Forelimb muscle (tissue), 1 donor: ENCODE measurements around the gene IFNL3. TPM values are rescaled to one million over a fixed set of nuclear protein-coding genes. Genes with fewer than 3 reads are reported as not detected.
"Not testable (repeated sequence)": the region's sequence is repeated elsewhere in the genome, so short reads cannot be mapped to it uniquely, and the experiment has no call there.

Source experiments
- DNase-seq: peaks from one replicate; pipeline ENCODE4 v3.0.0-alpha.2; 2013; ENCODE audit warnings: low read depth
- polyA plus RNA-seq: library from polyadenylated mRNA; unstranded; fragments of 120-200 nt; gene quantifications from one replicate; pipeline ENCODE4 v1.2.1, GENCODE V29; 2013; ENCODE audit not compliant: insufficient read length

Gene IFNL3
- not detected for polyA plus RNA-seq

DNA sequence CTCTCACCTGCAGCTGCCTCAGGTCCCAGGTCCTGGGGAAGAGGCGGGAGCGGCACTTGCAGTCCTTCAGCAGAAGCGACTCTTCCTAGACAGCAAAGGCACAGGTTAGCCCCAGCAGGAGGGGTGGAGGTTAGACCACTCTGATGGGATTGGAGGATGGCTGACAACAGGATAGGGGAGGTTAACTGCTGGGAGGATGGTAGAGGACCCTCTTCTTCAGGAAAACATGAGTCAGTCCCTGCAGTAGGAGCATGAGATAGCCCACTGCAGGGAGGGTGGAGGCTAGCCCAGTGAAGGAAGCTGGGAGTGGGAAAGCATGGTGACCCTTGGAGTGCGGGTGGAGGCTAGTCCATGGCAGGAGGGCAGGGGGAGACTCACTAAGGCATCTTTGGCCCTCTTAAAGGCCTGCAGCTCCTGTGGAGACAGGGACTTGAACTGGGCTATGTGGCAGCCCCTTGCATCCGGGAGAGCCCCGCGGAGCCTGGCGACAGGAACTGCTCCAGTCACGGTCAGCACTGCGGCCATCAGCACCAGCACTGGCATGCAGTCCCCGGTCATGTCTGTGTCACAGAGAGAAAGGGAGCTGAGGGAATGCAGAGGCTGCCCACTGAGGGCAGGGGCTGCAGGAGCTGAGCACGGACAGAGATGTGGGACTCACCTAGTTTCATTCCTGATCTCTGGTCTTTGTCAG lies at the start of gene IFNL3:
TSS of gene IFNL3 (minus strand) at position 597 of the 691 bp plus-strand sequence. CDS start at position 558, 39 bp downstream.
- DNase-seq: not testable (repeated sequence)

DNA sequence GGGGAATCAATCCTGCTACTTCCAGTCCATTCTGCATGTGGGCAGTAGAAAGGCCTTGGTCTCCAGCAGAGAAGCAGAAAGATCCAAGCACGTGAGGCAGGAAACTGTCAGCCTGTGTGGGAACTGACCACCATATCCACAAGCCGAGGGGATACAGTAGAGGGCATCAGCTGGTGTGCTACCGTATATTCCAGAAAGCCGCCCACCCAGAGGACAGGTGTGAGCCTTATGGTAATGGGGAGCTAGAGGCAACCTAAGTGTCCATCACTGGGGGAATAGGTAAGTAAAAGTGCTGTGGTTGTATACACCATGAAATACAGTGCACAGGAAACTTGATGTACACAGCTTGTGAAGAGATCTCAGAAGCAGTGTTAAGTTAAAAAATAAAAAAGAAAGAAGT lies 48.6 kb upstream of the IFNL3 start:
- DNase-seq: no peak

- DNase-seq: no peak
Measured at GRCh38 chr19:39284032-39284431, 39.2 kb upstream of the IFNL3 start.

DNA sequence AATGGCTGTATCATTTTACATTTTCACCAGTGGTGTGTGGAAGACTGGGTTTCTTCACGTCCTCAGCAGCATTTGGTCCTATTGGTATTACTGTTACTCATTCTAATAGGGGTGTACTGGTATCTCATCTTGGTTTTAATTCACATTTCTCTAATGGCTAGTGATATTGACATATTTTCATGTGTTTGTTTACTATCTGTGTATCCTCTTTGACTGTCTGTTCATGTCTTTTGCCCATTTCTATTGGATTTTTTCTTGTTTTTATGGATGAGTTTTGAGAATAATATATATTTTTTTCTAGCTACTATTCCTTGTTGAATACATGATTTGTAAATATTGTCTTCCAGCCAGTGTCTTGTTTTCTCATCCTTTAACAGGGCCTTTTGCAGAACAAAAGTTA lies 37.2 kb upstream of the IFNL3 start:
- DNase-seq: no peak

GRCh38 chr19:39277598-39277997 lies 32.8 kb upstream of the IFNL3 start:
- no peak for DNase-seq

- no peak for DNase-seq
Measured at GRCh38 chr19:39276740-39277139, 31.9 kb upstream of the IFNL3 start.

- DNase-seq: no peak
Measured at GRCh38 chr19:39275578-39275977, 30.8 kb upstream of the IFNL3 start.

DNA sequence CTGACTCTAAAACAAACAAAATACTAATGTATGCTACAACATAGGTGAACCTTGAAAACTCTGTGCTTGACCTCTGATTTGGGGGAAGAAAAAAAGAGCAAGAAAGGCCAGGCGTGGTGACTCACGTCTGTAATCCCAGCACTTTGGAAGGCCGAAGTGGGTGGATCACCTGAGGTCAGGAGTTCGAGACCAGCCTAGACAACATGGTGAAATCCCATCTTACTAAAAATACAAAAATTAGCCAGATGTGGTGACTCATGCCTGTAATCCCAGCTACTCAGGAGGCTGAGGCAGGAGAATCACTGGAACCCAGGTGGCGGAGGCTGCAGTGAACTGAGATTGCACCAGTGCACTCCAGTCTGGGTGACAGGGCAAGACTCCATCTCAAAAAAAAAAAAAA lies 29.1 kb upstream of the IFNL3 start:
- not testable (repeated sequence) for DNase-seq

DNA sequence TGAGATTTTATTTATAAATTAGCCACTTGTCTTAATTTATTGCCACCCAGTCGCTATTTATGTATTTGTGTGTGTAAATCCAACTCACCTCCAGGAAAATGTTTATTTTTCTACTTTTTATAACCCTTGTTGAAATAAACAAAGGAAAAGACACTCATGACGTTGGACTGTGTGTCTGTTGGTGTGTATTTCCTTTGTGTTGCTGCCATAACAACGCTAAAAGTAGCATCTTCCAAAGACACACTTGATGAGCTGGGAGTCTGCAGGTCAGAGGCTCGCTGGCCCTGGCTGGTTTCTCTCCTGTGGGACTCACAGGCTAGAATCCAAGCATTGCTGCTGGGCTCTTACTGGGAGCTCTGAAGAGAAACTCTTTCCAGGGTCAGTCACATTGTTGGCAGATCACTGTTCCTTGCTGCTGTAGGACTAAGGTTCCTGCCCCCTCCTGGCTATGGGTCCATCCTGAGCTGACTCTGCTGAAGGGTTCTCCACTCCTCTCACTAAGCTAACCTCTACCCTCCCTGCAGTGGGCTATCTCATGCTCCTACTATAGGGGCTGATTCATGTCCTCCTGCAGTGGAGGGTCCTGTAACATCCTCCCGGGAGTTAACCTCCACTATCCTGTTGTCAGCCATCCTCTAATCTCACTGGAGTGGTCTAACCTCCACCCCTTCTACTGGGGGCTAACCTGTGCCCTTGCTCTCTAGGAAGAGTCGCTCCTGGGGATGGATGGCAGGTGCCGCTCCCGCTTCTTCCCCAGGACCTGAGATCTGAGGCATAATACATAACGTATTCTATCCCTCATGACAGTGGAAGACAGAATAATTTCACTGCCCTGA lies 25.4 kb upstream of the IFNL3 start:
- DNase-seq: no peak

DNA sequence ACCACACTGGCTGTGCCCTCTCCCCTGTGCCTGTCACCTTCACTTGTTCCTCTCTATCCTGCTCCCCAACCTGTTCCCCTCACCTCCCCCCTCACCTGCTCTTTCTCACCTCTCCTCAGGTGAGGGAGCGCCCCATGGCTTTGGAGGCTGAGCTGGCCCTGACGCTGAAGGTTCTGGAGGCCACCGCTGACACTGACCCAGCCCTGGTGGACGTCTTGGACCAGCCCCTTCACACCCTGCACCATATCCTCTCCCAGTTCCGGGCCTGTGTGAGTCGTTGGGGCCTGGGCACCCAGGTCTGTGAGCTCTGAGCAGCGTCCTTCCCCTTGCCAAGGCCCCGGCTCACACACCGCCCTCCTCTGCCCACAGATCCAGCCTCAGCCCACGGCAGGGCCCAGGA lies 24.6 kb upstream of the IFNL3 start:
- not testable (repeated sequence) for DNase-seq

GRCh38 chr19:39268531-39269223 lies 23.9 kb upstream of the IFNL3 start:
- DNase-seq: not testable (repeated sequence)

DNA sequence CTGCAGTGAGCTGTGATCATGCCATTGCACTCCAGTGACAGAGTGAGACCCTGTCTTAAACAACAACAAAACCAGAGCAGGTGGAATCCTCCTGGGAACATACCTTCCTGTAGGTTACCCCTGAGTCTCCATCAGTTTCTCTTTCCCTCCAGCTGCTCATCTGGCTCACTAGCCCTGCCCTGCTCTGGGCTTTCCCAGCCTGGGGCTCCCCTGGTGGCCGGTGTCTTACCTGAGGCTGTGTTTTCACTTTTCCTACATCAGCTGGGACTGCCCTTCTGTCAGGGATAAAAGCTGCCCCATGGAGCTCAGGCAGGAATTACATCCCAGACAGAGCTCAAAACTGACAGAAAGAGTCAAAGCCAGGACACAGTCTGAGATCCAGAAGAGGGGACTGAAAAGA lies 23.3 kb upstream of the IFNL3 start, which contains the start of gene IFNL2:
TSS of gene IFNL2 (plus strand) at position 312 of the 400 bp plus-strand sequence. CDS start 173 bp downstream, outside the sequence.
- DNase-seq: not testable (repeated sequence)

GRCh38 chr19:39265321-39265916 lies 20.6 kb upstream of the IFNL3 start:
- no peak for DNase-seq

DNA sequence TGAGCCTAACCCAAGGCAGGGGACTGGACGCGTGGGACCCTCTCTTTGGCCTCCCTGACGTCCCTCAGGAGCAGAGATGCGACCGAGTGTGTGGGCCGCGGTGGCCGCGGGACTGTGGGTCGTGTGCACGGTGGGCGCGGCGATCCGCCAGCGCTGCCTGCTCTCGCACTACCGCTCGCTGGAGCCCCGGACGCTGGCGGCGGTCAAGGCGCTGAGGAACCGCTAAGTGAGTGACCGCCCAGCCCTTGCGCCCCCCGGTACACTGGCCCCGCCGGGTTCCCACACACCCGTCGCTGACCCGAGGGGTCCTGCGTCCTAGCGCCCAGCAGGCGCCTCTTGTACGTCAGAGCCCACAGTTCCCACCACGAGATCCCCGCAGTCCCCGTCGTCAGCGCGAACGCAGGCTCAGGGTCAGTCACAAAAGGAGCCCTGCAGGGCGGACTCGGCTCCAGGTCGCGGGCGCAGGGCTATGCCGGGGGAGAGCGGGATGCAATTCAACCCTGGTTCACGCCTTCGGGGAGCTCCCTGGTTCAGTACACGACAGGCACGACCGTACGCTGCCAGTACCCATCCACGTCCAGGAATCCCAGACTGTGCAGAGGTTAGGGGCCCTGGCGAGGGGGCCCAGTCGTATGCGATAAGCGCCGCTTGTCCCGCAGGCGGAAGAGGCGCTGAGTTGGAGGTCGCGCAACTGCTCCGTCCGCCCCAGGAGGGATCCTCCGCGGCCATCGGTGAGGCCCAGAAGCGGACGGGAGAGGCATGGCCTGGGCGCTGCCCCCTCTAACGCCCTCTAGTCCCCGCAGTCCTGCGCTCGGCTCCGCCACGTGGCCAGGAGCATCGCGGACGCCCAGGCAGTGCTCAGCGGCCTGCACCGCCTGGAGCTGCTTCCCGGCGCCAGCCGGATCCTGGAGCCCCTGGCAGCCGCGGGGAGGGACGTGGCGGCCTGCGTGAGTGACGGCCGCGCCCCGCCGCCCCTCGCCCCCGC lies 19.8 kb upstream of the IFNL3 start:
- DNase-seq: no peak

DNA sequence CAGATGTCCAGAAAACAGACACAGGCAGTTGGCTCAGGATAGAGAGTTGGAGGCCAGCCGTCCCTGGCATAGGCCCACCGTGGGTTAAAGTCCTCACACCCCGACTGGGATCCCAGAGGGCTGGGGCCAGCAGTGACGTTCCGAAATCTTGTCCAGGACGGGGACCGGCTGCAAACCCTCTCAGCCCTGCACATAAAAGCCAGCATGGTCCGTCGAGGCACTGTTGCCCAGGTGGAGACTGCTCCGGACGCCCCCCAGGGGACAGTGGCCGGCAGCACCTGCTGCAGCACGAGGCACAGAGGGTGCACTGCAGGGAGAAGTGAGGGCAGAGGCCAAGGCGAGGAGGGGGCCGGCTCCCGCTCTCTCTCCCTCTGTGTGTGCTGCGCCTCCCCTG lies 19.1 kb upstream of the IFNL3 start:
- DNase-seq: no peak

GRCh38 chr19:39262496-39262895 lies 17.7 kb upstream of the IFNL3 start:
- DNase-seq: no peak

GRCh38 chr19:39261704-39262103 lies 16.9 kb upstream of the IFNL3 start:
- no peak for DNase-seq

DNA sequence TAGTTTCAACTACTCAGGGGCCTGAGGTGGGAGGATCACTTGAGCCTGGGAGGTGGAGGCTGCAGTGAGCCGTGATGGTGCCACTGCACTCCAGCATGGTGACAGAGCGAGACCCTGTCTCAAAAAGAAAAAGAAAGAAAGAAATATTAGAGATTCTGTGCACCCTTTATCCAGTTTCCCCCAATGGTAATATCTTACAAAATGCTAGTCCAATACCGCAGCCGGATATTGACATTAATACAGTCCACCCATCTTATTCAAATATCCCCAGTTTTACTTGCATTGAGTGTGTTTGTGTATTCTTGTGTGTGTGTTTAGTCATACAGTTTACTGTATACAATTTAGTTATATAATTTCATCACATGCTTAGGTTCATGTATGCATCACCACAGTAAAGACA lies 12.4 kb upstream of the IFNL3 start:
- DNase-seq: no peak

DNA sequence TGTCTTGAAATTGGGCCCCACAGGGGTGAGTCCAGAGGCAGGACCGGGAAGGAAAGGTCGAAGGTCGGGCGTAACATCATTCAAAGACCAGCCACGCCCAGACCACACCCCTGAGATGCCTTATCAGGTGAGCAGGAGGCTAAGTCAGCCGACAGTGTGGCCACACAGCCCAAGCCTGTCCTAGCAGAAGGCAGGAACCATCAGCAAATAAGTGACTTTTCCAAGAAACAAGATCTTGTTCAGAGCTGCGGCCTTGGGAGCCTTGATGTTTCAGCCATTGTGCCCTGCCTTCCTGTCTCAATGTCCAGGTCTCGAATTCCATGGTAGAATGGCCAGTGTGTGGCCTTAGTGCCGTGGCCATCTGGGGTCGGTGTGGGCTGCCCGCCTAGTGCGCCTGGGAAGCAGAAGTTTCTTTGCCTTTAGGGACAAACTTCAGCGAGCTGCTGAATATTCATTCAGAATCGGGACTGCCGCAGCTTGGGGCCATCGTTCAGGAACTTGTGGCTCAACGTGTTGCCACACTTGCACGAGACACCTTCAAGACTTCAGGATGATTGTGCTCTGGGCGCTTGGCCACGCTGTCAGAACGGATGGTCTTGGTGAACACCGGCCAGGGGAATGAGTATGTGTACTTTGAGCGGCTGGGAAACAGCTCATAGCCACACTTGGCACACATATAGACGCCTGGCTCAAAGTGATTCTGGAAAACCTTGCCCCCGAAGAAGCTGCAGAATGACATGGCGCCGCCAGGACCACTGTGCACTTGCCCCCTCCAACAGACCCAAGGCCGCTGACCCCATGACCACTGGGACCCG lies 9.9 kb upstream of the IFNL3 start:
- DNase-seq: no peak
